GM23338 (cell line): ENCODE measurements around the gene DUSP1. TPM values are rescaled to one million over a fixed set of nuclear protein-coding genes. Genes with fewer than 3 reads are reported as not detected.

Experiments used
- CTCF ChIP-seq, 2 experiments: fragments of 200-600 bp in 1 of 2; sonication (generic) in 1 of 2; conservative IDR thresholded peaks; 2 replicates each; pipeline versions ENCODE4 v1.5.1 to v1.6.1; 2016 to 2017; ENCODE audit warnings: antibody characterized with exemption in 2 of 2, low read depth in 2 of 2, mild to moderate bottlenecking in 2 of 2, moderate library complexity in 1 of 2
- ETS1 ChIP-seq: IDR thresholded peaks from 2 replicates; pipeline ENCODE4 v1.6.1; 2016; ENCODE audit warnings: antibody characterized with exemption
- ZNF462 ChIP-seq: fragments of 250-450 bp; sonication (Bioruptor Pico); IDR thresholded peaks from 2 replicates; pipeline ENCODE4 v1.5.0; 2020; ENCODE audit warnings: mild to moderate bottlenecking, moderate library complexity
- polyA plus RNA-seq: library from polyadenylated mRNA; unstranded; fragments of >200 nt; fragmentation: Nextera tagmentation; extraction: Ambion mirVana; gene quantifications from 2 replicates; pipeline ENCODE4 v1.2.1, GENCODE V29; 2016
- total RNA-seq: library from RNA; depleted of rRNA; stranded (reverse); fragments of >200 nt; shearing (Covaris generic); gene quantifications from 2 replicates; pipeline ENCODE4 v1.2.3, GENCODE V29; 2014

The DUSP1 gene
- total and polyA plus RNA-seq, 2 experiments from 2014 or later = 9.7 to 17.2 TPM

- no peak for TF ChIP-seq ZNF462 (CRISPR knock-in tag)
- TF ChIP-seq CTCF (conservative IDR thresholded peaks at IDR 0.05; ENCODE audit: low read depth in 2 of 2) = no peak
- TF ChIP-seq ETS1 = no peak
These were observed 11.4 kb upstream of the DUSP1 start (continued) for GRCh38 chr5:172782169-172783039.
